HG03045 (cell line): ENCODE measurements around the gene SYNE4.
"Not testable (repeated sequence)": the region's sequence is repeated elsewhere in the genome, so short reads cannot be mapped to it uniquely, and the experiment has no call there.

Experiments used
- ATAC-seq: cut with Tn5 transposase; IDR thresholded peaks from one replicate; pipeline ENCODE4 v1.9.1; 2021; ENCODE audit warnings: mild to moderate bottlenecking, moderate library complexity; ENCODE audit not compliant: unreplicated experiment

Gene SYNE4

GRCh38 chr19:35990771-35991730, 17.6 kb downstream of the SYNE4 start:
- no peak for ATAC-seq

GRCh38 chr19:35990156-35990555, 18.5 kb downstream of the SYNE4 start:
- ATAC-seq: no peak

GRCh38 chr19:35988824-35989223, 19.8 kb downstream of the SYNE4 start:
- ATAC-seq: no peak

- ATAC-seq: no peak
These were observed 21.1 kb downstream of the SYNE4 start for GRCh38 chr19:35987571-35987896.

- ATAC-seq: no peak
These were observed 21.7 kb downstream of the SYNE4 start for GRCh38 chr19:35986664-35987570.

GRCh38 chr19:35986111-35986510, 22.5 kb downstream of the SYNE4 start:
- ATAC-seq: no peak

- no peak for ATAC-seq
These were observed 25.4 kb downstream of the SYNE4 start for GRCh38 chr19:35983177-35983576.

- ATAC-seq: not testable (repeated sequence)
These were observed 27.6 kb downstream of the SYNE4 start for GRCh38 chr19:35980997-35981396.

- no peak for ATAC-seq
These were observed 29.7 kb downstream of the SYNE4 start for GRCh38 chr19:35978832-35979365.

- no peak for ATAC-seq
These were observed 30.3 kb downstream of the SYNE4 start for GRCh38 chr19:35978271-35978670.

- no peak for ATAC-seq
These were observed 31.0 kb downstream of the SYNE4 start for GRCh38 chr19:35977446-35978222.

GRCh38 chr19:35975608-35976214, 32.9 kb downstream of the SYNE4 start:
- no peak for ATAC-seq

- ATAC-seq: no peak
These were observed 35.1 kb downstream of the SYNE4 start for GRCh38 chr19:35973487-35973886.

- no peak for ATAC-seq
These were observed 41.8 kb downstream of the SYNE4 start for GRCh38 chr19:35966771-35967170.

- no peak for ATAC-seq
These were observed 45.1 kb downstream of the SYNE4 start for GRCh38 chr19:35963514-35963913.

- ATAC-seq: no peak
These were observed 48.1 kb downstream of the SYNE4 start for GRCh38 chr19:35960432-35960972.

GRCh38 chr19:35959968-35960320, 48.7 kb downstream of the SYNE4 start:
- ATAC-seq: no peak

- no peak for ATAC-seq
These were observed 49.3 kb downstream of the SYNE4 start for GRCh38 chr19:35959040-35959967.

GRCh38 chr19:35958660-35959039, 50.0 kb downstream of the SYNE4 start:
- no peak for ATAC-seq
